ENCODE measurements around the gene GCKR.

GCKR gene

DNA sequence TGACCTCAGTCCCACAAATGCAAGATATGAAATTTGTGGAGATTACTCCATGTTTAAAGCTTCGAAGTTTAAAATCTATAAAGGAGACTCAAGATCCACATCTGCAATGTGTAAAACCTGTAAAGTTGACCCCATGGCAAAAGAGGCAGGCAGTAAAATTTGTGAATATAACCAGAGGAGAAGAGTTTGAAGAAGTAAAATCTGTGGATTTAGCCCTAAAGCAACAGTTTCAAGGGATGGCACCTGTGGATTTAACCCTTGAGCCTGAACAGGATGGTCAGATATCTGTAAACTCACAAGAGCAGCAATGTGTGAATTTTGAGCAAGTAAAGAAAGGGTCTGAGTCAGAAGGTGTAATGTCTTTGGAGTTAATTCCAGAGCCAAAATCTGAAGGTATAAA lies 75.0 kb downstream of the GCKR start:
- no peak for DNase-seq (ENCODE audit: low read depth, low spot score)

DNA sequence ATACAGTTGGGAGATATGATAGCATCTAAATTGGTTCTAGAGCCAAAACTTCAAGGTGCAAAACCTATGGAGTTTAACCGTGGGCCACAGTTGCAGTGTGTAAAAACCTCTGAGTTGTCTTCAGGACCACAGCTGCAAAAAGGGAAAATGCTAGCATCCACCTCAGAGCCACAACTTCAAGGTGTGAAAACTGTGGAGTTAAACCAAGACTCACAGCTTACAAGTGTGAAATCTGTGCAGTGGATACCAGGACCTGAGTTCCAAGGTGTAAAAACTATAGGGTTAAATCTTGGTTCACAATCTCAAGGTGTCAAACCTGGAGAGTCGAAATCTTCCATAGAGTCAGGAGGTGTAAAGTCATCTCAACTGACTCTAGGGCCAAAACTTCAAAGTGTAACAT lies 75.8 kb downstream of the GCKR start:
- no peak for DNase-seq (ENCODE audit: low read depth, low spot score)

DNA sequence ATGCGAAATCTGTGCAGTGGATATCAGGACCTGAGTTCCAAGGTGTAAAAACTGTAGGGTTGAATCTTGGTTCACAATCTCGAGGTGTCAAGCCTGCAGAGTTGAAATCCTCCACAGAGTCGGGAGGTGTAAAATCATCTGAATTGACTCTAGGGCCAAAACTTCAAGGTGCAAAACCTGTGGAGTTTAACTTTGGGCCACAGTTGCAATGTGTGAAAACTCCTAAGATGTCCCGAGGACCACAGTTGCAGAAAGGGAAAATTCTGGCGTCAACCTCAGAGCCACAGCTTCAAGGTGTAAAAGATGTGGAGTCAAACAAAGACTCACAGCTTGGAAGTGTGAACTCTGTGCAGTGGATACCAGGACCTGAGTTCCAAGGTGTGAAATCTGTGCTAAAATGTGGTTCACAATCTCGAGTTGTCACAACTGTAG lies 76.4 kb downstream of the GCKR start:
- DNase-seq (ENCODE audit: low read depth, low spot score) = no peak

All from activated CD4-positive, CD25-positive, alpha-beta regulatory T cell treated with anti-CD3 and anti-CD28 coated beads, Interleukin-2, amount 50 U/mL, for 16 hours (primary cell).